GM21526 (cell line): Measurements from ENCODE around the gene IL18RAP.

ENCODE experiments used
- ATAC-seq: cut with Tn5 transposase; IDR thresholded peaks from one replicate; pipeline ENCODE4 v1.9.1; 2021; ENCODE audit warnings: moderate library complexity; ENCODE audit not compliant: unreplicated experiment, low FRiP score

The IL18RAP gene

GRCh38 chr2:102451968-102452367 is 29.0 kb downstream of the IL18RAP start:
- ATAC-seq, result no peak

- ATAC-seq, result no peak
These were observed 30.5 kb downstream of the IL18RAP start for GRCh38 chr2:102453501-102453900.

DNA sequence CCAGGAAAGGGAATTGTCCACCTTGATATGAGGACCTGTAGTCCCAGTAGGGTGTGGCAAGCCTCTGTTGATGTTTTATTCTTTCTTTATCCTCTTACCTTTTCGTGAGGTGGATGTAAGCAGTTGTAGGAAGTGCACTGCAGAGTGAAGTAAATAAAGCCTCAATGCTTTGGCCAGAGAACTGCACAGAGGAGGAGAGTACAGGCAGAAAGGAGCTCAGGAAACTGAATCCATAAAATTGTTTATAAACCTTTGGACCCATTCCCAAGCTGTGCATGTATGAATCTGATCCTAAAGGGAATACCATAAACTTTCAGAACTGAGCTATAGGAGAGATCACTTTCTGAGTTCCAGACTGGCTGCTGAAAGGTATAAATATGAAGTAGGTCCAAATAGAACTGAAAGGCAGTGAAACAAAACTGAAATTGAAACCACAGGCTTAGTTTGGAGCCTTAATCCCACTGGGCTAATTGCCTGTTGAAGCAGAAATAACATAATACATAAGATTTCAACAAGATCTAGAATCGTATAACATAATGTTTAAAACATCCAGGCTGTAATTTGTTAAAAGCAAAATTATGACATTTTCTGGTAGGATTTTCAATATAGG is 32.2 kb downstream of the IL18RAP start:
- no peak for ATAC-seq

DNA sequence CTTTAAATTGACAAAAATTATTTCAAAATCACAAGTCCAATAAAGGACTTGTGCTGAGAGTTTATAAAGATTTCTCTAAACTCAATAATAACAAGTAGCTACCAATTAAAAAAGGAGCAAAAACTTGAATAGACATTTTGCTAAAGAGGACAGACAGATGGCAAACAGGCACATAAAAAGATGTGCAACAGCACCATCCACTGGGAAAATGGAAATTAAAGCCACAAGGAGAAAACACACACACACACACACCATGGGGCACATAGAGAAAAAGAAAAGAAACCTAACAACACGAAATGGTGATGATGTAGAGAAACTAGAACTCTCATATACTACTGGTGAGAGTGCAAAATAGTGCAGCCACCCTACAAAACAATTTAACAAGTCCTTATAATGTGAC is 37.5 kb downstream of the IL18RAP start:
- ATAC-seq, result no peak

DNA sequence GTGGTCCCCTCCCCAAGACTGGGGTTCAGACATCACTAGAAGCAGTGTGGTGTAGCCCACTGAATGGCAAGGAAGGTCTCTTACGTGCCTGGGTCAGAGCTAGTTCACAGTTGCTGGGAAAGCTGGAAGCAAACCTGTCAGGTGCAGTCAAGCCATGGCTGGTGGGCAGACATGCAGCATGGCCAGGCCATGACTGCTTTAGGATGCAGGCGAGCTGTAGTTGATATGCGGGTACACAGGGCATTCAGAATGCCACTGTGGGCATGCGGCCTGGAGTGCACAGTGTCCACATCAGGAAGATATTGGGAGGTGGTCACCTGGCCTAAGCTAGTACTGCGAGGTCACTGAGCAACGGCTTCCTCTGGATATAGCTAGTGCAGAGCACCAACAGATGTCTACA is 38.2 kb downstream of the IL18RAP start:
- no peak for ATAC-seq

GRCh38 chr2:102463160-102463559 is 40.2 kb downstream of the IL18RAP start:
- no peak for ATAC-seq

GRCh38 chr2:102470168-102470567 is 47.2 kb downstream of the IL18RAP start:
- ATAC-seq, result no peak

DNA sequence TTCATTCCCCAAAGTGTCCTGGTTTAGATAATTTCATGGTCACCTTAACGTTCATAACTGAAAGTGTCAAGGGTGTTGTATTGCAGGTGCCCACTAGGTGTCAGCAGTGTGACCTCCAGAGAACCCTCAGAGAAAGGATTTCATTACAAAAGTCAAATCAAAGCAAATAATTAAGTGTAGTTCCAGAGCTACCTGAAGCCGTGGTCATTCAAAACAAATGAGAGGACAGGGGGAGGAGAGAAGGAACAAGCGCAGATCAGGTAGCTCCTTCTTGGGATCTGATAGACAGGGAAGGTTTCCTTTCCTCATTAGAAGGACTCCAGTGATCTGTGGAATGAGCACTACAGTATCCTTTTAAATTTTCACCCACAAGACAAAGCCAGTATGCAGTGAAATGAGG is 50.1 kb downstream of the IL18RAP start, which contains the start of gene SLC9A4:
TSS of gene SLC9A4 (plus strand) at position 207 of the 400 bp plus-strand sequence. CDS start 534 bp downstream, outside the sequence.
- no peak for ATAC-seq

GRCh38 chr2:102473631-102474030 is 50.7 kb downstream of the IL18RAP start:
- no peak for ATAC-seq

GRCh38 chr2:102474785-102475184 is 51.8 kb downstream of the IL18RAP start:
- ATAC-seq, result no peak

GRCh38 chr2:102478686-102479470 is 55.9 kb downstream of the IL18RAP start:
- no peak for ATAC-seq

- ATAC-seq, result no peak
These were observed 57.6 kb downstream of the IL18RAP start for GRCh38 chr2:102480285-102481195.

- ATAC-seq, result no peak
These were observed 59.0 kb downstream of the IL18RAP start for GRCh38 chr2:102481931-102482330.

DNA sequence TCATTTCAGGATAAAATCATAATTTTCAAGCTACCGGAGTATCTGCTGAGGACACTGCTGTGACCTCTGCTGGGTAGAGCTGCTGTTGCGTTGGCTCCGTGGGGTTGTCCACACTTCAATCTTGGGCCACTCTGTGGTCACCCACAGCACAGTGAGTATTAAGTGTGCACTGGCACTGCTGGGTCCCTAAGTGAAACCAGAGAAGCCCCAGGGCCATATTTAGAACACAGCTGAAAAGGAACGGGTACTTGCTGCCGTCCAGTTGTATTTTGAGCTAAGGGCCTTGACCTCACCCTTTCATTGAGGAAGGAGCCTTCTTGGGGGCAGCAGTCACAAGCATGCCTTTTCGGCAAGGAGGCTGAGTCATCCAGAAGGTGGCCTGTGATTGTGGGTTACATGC is 60.1 kb downstream of the IL18RAP start:
- no peak for ATAC-seq

GRCh38 chr2:102484310-102485061 is 61.5 kb downstream of the IL18RAP start:
- no peak for ATAC-seq

DNA sequence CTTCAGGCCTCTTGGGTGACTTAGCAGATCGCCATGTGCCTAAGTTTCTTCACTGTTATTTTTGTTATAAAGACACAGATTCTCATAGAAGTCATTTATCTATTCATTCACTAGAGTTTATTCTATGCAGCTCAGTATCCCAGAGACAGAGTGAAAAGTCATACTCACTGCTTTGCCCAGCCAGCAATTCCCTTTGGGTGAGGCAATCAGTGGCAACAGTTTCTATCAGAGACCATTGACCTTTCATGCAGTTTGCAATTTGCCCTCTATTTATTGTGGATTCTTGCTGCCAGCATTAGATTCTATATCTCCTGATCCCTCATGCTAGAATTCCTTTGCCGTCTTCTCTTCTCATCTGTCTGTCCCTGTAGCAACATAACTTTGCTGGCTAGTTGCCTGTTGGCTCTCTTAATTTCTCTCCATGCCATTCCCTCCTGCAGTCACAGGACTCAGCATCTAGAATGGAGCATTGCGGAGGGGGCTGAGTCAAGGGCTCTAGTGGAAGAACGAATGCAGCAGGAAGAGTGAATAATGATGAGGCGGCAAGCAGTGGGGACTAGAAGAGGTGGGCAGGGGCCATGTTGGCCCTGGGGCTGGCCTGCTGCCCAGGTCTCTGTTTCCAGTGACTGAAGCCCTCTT is 62.3 kb downstream of the IL18RAP start:
- ATAC-seq, result no peak

GRCh38 chr2:102486941-102487702 is 64.2 kb downstream of the IL18RAP start:
- no peak for ATAC-seq

DNA sequence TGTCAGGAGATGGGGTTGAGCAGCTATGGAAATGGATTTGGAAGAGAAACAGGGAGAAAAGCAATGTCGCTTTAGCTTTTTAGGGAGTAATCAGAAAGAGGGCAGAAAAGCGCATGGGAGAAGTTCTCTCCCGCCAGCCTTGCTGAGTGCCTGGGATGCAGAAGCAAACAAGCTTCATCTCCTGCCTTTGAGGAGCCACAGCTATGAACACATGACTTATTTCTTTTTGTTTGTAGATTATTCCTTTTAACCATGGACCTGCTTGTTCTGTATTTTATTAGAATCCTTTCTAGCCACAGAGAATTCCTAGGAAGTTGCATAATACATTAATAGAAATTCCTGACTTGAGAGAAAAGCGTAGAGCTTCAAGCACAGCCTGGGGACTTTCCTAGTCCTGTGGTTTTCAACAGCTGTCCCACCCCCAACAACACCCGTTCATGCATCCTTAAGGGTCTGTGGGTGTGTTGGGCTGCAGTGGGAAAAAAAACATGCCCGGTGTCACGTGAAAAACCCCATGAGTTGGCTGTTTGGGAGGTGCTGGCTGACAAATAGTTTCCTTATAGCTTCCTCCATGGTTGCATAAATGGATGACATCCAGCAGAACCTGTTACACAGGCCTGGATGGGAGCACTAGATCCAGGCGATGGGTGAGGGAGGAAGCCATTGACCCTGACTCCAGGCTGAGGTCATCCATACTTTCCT is 65.0 kb downstream of the IL18RAP start:
- no peak for ATAC-seq

DNA sequence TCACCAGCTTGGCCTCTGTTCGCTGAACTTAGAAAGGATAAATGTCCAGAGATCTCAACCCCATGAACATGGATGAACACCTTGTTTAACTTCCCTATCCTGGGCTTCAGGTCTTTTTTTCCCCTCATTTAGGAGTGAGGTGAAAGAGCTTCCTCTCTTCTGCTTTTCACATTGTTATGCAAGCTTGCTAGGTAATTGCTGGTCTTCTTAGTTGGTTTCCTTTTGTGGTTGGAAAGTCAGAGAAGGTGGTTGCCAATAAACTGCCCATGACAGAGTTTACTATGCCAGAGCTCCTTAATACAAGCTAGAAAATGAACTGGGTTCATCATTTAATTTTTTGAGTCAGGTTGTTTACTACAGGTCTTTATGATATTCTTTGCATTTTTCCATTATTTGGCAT is 66.7 kb downstream of the IL18RAP start:
- ATAC-seq, result no peak
